ENCODE results near the gene SIGLEC11. TPM values are rescaled to one million over a fixed set of nuclear protein-coding genes. Genes with fewer than 3 reads are reported as not detected.

Gene SIGLEC11
- total RNA-seq, 2 donors from 2014 or later = 0.32 to 0.45 TPM

- intact Hi-C loops (cut with DNase I) = no loop called here
- no peak overlapping the region for H3K4me3 ChIP-seq
- no peak for TF ChIP-seq CTCF (IDR thresholded peaks at IDR 0.05)
- H3K36me3 ChIP-seq = no peaks in the 10 kb centered on the region
- DNase-seq = no peak
- no peaks in the 10 kb centered on the region for H3K9me3 ChIP-seq
- H3K27me3 ChIP-seq = no peaks in the 10 kb centered on the region
- H3K9ac ChIP-seq (ENCODE audit: low read depth in 2 of 2, low read length in 2 of 2) = no peak overlapping the region
- H3K27ac ChIP-seq = no peak overlapping the region
- peaks cover 18% of the 10 kb centered on the region for H3K4me1 ChIP-seq
Measured at GRCh38 chr19:49952906-49953305, 8.1 kb downstream of the SIGLEC11 start.

- Histone ChIP-seq H3K27me3 (no peaks in the 10 kb centered on the region), H3K36me3 (no peaks in the 10 kb centered on the region), H3K9ac (ENCODE audit: low read depth in 2 of 2, low read length in 2 of 2) (no peak overlapping the region), H3K4me1 (peaks cover 18% of the 10 kb centered on the region), H3K9me3 (no peaks in the 10 kb centered on the region), H3K27ac (no peak overlapping the region), H3K4me3 (no peak overlapping the region)
- no peak for TF ChIP-seq CTCF (IDR thresholded peaks at IDR 0.05)
- DNase-seq = no peak
- intact Hi-C loops (cut with DNase I) = no loop called here
Measured at GRCh38 chr19:49952479-49952836, 8.5 kb downstream of the SIGLEC11 start.

- no peak overlapping the region for H3K9ac ChIP-seq (ENCODE audit: low read depth in 2 of 2, low read length in 2 of 2)
- no peaks in the 10 kb centered on the region for H3K36me3 ChIP-seq
- DNase-seq = no peak
- intact Hi-C loops (cut with DNase I) = no loop called here
- H3K27ac ChIP-seq = no peak overlapping the region
- H3K27me3 ChIP-seq = no peaks in the 10 kb centered on the region
- TF ChIP-seq CTCF (IDR thresholded peaks at IDR 0.05) = no peak
- H3K4me1 ChIP-seq = peaks cover 18% of the 10 kb centered on the region
- H3K9me3 ChIP-seq = no peaks in the 10 kb centered on the region
- H3K4me3 ChIP-seq = no peak overlapping the region
Measured at GRCh38 chr19:49951806-49952478, 9.0 kb downstream of the SIGLEC11 start.

GRCh38 chr19:49950956-49951526, 9.9 kb downstream of the SIGLEC11 start:
- Histone ChIP-seq H3K9ac (ENCODE audit: low read depth in 2 of 2, low read length in 2 of 2) (no peak overlapping the region), H3K9me3 (no peaks in the 10 kb centered on the region), H3K4me3 (no peak overlapping the region), H3K36me3 (no peaks in the 10 kb centered on the region), H3K27me3 (no peaks in the 10 kb centered on the region), H3K4me1 (peaks cover 13% of the 10 kb centered on the region), H3K27ac (no peak overlapping the region)
- TF ChIP-seq CTCF (IDR thresholded peaks at IDR 0.05) = no peak
- no peak for DNase-seq
- intact Hi-C loops (cut with DNase I) = no loop called here

- Histone ChIP-seq H3K27me3 (no peaks in the 10 kb centered on the region), H3K27ac (no peak overlapping the region), H3K4me1 (peaks cover 10% of the 10 kb centered on the region), H3K4me3 (no peak overlapping the region), H3K9me3 (no peaks in the 10 kb centered on the region), H3K9ac (ENCODE audit: low read depth in 2 of 2, low read length in 2 of 2) (no peak overlapping the region), H3K36me3 (no peaks in the 10 kb centered on the region)
- no peak for TF ChIP-seq CTCF (IDR thresholded peaks at IDR 0.05)
- intact Hi-C loops (cut with DNase I) = no loop called here
- DNase-seq = no peak
Measured at GRCh38 chr19:49950590-49950948, 10.4 kb downstream of the SIGLEC11 start.
